SU-DHL-6 (cell line): ENCODE results near the gene FBXO24.

Source experiments
- H2AFZ ChIP-seq: fragments of 200-600 bp; sonication (generic); 2 replicates; pipeline ENCODE4 v1.6.1; 2014; ENCODE audit warnings: low read depth, mild to moderate bottlenecking, moderate library complexity, mixed read lengths, antibody characterized with exemption, low read length; ENCODE audit not compliant: severe bottlenecking
- H3F3A ChIP-seq: fragments of 200-600 bp; shearing (Covaris generic); 2 replicates; pipeline ENCODE4 v1.6.0; 2016; ENCODE audit warnings: antibody characterized with exemption, mild to moderate bottlenecking; ENCODE audit not compliant: insufficient read depth
- H3K27ac ChIP-seq: fragments of 200-600 bp; sonication (generic); 2 replicates; pipeline ENCODE4 v1.5.1; 2016; ENCODE audit warnings: low read depth, mild to moderate bottlenecking, low read length, moderate library complexity, mixed read lengths
- H3K27me3 ChIP-seq: fragments of 200-600 bp; sonication (generic), shearing (Covaris generic); 2 replicates; pipeline ENCODE4 v1.6.0; 2014; ENCODE audit warnings: mild to moderate bottlenecking, low read length
- H3K36me3 ChIP-seq: fragments of 200-600 bp; sonication (generic); 2 replicates; pipeline ENCODE4 v1.6.1; 2014; ENCODE audit warnings: mild to moderate bottlenecking, low read length, mixed read lengths
- H3K4me2 ChIP-seq: fragments of 300-600, 200-600 bp; shearing (Covaris generic), sonication (generic); 2 replicates; pipeline ENCODE4 v1.6.0; 2014; ENCODE audit warnings: low read length, low read depth, mild to moderate bottlenecking; ENCODE audit not compliant: poor library complexity, severe bottlenecking
- H3K4me3 ChIP-seq: fragments of 200-600 bp; sonication (generic); 2 replicates; pipeline ENCODE4 v1.5.1; 2014; ENCODE audit warnings: antibody characterized with exemption, low read length, mild to moderate bottlenecking, mixed read lengths; ENCODE audit not compliant: insufficient read depth, poor library complexity, severe bottlenecking
- H3K79me2 ChIP-seq: fragments of 200-600 bp; sonication (generic); 2 replicates; pipeline ENCODE4 v1.6.1; 2014; ENCODE audit warnings: mild to moderate bottlenecking, low read length, moderate library complexity; ENCODE audit not compliant: insufficient read depth
- H3K9ac ChIP-seq: fragments of 200-600 bp; sonication (generic); 2 replicates; pipeline ENCODE4 v1.7.0; 2014; ENCODE audit warnings: mild to moderate bottlenecking, low read length
- H3K9me2 ChIP-seq: fragments of 200-600 bp; sonication (generic); replicated peaks from 2 replicates; pipeline ENCODE4 v1.6.1; 2014; ENCODE audit warnings: low read length; ENCODE audit not compliant: insufficient read depth
- H3K9me3 ChIP-seq: fragments of 200-600 bp; sonication (generic); 2 replicates; pipeline ENCODE4 v1.6.1; 2014; ENCODE audit warnings: low read length, mixed read lengths; ENCODE audit not compliant: insufficient read depth
- H4K20me1 ChIP-seq: fragments of 200-600 bp; sonication (generic); 2 replicates; pipeline ENCODE4 v1.6.1; 2014; ENCODE audit warnings: low read depth, mild to moderate bottlenecking, antibody characterized with exemption, low read length, moderate library complexity, mixed read lengths
- EZH2phosphoT487 ChIP-seq: fragments of 200-600 bp; sonication (generic), shearing (Covaris generic); conservative IDR thresholded peaks from 2 replicates; pipeline ENCODE4 v1.6.1; 2018; ENCODE audit warnings: mild to moderate bottlenecking, antibody characterized with exemption, low read length, moderate library complexity, mixed read lengths
- TF ChIP-seq, protein P1 (sequence below): fragments of 200-600 bp; sonication (generic); IDR thresholded peaks from one replicate; pipeline ENCODE4 v1.5.1; 2017; ENCODE audit warnings: antibody characterized with exemption, mild to moderate bottlenecking, low read length, moderate library complexity; ENCODE audit not compliant: insufficient read depth, poor library complexity, severe bottlenecking

FBXO24 gene

DNA sequence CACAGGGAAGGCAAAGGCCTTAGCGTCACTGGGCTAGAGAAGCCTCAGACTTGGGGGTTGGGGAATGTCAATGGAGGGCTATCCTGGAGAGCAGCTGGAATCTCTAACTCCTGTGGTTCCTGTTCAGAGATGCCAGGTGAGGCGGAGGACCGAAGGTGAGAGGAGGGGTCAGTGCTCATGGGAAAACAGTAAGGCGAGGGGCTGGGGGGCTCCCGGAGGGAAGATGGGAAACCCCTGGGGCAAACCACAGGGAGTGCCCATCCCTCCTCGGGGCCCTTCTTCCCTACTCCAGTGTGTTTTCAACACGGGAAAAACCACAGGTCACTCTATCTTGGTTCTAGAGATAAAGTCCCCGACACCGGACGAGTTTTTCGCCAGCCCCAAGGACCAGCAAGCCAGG, 3.5 kb upstream of the FBXO24 start:
- no peak overlapping the region for H3K4me2 ChIP-seq
- no peaks in the 10 kb centered on the region for H4K20me1 ChIP-seq
- no peaks in the 10 kb centered on the region for H3K9me2 ChIP-seq
- H3K4me3 ChIP-seq: no peak overlapping the region
- TF ChIP-seq, protein P1, sequence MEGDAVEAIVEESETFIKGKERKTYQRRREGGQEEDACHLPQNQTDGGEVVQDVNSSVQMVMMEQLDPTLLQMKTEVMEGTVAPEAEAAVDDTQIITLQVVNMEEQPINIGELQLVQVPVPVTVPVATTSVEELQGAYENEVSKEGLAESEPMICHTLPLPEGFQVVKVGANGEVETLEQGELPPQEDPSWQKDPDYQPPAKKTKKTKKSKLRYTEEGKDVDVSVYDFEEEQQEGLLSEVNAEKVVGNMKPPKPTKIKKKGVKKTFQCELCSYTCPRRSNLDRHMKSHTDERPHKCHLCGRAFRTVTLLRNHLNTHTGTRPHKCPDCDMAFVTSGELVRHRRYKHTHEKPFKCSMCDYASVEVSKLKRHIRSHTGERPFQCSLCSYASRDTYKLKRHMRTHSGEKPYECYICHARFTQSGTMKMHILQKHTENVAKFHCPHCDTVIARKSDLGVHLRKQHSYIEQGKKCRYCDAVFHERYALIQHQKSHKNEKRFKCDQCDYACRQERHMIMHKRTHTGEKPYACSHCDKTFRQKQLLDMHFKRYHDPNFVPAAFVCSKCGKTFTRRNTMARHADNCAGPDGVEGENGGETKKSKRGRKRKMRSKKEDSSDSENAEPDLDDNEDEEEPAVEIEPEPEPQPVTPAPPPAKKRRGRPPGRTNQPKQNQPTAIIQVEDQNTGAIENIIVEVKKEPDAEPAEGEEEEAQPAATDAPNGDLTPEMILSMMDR: no peak
- H3K27me3 ChIP-seq: no peaks in the 10 kb centered on the region
- H2AFZ ChIP-seq: no peak overlapping the region
- no peak overlapping the region for H3K9ac ChIP-seq
- no peaks in the 10 kb centered on the region for H3K9me3 ChIP-seq
- no peaks in the 10 kb centered on the region for H3K36me3 ChIP-seq
- peak overlapping the region; percentile 80; the same call in 1 of the 2 replicates for H3K27ac ChIP-seq
- peaks cover 19% of the 10 kb centered on the region for H3K79me2 ChIP-seq
- H3F3A ChIP-seq: peaks cover 9% of the 10 kb centered on the region; the same call in 1 of the 2 replicates

DNA sequence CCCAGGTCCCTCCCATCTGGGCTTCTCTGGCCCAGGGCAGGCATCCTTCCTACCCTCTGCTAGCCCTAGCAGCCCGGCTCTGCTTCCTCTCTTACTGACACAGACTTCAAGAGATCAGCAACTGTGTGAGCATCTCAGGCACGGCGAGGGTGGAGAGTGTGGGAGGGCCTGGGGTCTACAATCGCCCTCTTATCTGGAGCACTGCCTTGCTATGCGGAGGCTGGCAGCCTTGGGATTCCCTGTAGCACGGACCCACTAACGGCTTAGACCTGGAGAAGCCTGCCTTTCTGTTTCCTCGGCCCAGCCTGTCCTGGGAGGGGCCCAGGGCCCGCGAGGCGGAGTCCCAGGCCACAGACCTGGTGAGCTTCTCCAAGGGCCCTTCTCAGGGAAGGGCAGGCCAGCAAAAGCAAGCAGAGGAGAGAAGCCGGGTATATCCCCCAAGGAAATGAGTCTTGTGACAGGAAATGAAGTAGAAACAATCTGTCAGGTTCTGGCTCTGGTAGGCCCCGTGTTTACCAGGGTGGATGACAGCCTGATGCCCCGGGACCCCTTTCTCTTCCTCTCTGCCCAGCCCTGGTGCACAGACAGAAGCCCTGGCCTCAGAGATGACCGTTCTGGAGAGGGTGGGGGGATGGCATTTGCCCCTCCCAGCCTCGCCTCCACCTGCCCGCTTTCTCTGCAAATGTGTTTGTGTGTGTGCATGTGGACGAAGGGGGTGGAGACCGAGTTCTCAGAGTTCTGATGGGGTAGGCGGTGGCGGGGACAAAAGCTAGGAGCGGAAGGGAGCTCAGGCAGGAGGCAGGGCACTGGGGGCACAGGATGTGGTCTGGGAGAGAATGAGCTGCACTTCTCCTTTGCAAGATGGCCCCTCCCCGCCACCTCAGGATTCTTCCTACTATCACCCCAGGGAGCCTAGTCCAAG, 2.7 kb upstream of the FBXO24 start:
- H2AFZ ChIP-seq: peak overlapping the region; percentile 29
- no peaks in the 10 kb centered on the region for H3K36me3 ChIP-seq
- TF ChIP-seq, protein P1: no peak
- no peak for TF ChIP-seq EZH2phosphoT487
- H3K9me3 ChIP-seq: no peaks in the 10 kb centered on the region
- H3K4me2 ChIP-seq: peak overlapping the region; percentile 76
- peaks cover 19% of the 10 kb centered on the region for H3K79me2 ChIP-seq
- H3K9ac ChIP-seq: peak overlapping the region; percentile 81
- H3K27ac ChIP-seq: peak overlapping the region; percentile 80
- no peaks in the 10 kb centered on the region for H4K20me1 ChIP-seq
- H3F3A ChIP-seq: peaks cover 9% of the 10 kb centered on the region; the same call in 1 of the 2 replicates
- no peaks in the 10 kb centered on the region for H3K27me3 ChIP-seq
- no peaks in the 10 kb centered on the region for H3K9me2 ChIP-seq
- peak overlapping the region; percentile 41 for H3K4me3 ChIP-seq

DNA sequence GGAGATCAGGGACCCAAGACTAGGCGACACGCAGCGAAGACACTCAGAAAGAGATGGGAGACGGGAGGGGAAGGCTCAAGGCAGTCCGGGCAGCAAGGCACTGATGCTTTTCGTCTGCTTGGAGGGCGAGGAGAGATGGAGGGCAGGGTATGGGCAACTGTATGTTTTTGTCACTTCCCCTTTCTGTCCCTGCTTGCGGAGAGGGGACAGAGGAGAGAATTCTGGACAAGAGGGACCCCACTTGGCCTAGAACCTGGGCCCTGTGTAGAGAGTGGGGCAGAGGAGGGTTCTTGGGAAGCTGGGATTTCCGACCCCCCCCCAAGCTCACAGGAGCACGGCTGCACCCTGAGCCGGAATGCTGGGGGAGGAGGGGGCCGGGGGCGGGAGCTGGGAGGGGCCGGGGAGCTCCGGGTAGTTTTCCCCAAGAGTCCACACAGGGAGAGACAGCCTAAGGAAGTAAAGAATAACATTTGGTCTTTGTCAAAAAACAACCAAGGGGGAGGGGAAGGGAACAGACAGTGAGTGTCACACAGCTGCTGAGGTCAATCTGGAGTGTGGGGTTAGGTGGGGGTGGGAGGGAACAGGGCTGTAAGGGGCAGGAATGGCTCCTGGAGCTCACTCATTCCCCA, 2.0 kb upstream of the FBXO24 start:
- peak overlapping the region; percentile 81 for H3K9ac ChIP-seq

More for the DNA sequence above, 2.0 kb upstream of the FBXO24 start:
- TF ChIP-seq EZH2phosphoT487: no peak
- TF ChIP-seq, protein P1: no peak
- Histone ChIP-seq H3K4me2 (peak overlapping the region; percentile 76), H3K27me3 (no peaks in the 10 kb centered on the region), H3K9me3 (no peaks in the 10 kb centered on the region), H2AFZ (peak overlapping the region; percentile 29), H4K20me1 (no peaks in the 10 kb centered on the region), H3K27ac (peak overlapping the region; percentile 80), H3F3A (peaks cover 9% of the 10 kb centered on the region; the same call in 1 of the 2 replicates), H3K36me3 (no peaks in the 10 kb centered on the region), H3K79me2 (peaks cover 19% of the 10 kb centered on the region), H3K4me3 (peak overlapping the region; percentile 76), H3K9me2 (no peaks in the 10 kb centered on the region)
